Astrocyte of the cerebellum (primary cell): ENCODE results near the gene ADAMTS18.
"Not testable (repeated sequence)": the region's sequence is repeated elsewhere in the genome, so short reads cannot be mapped to it uniquely, and the experiment has no call there.

Experiments
- DNase-seq: peaks from one replicate; pipeline ENCODE4 v3.0.0-alpha.2; 2011; ENCODE audit warnings: low read depth
- H3K4me3 ChIP-seq: 2 replicates; pipeline ENCODE4 v1.5.1; 2011; ENCODE audit warnings: mild to moderate bottlenecking, low read depth, low read length, moderate library complexity
- CTCF ChIP-seq: IDR thresholded peaks from 2 replicates; pipeline ENCODE4 v1.5.1; 2012; ENCODE audit warnings: low read length, low read depth, moderate library complexity, mild to moderate bottlenecking; ENCODE audit errors: missing control alignments
- in situ Hi-C: cut with HindIII; loops from 2 replicates; pipeline ENCODE4 v1.10.0; 2017; ENCODE audit warnings: low sequenced_read_pairs

Gene ADAMTS18

GRCh38 chr16:77467821-77468335 lies 33.0 kb upstream of the ADAMTS18 start:
- no peak for TF ChIP-seq CTCF
- no peak for DNase-seq
- H3K4me3 ChIP-seq: no peak overlapping the region
- in situ Hi-C loops: no loop called here

- in situ Hi-C loops, DNase-seq, H3K4me3 ChIP-seq: not testable (repeated sequence)
These were observed 28.8 kb upstream of the ADAMTS18 start for GRCh38 chr16:77463659-77464058.

GRCh38 chr16:77462894-77463293 lies 28.1 kb upstream of the ADAMTS18 start:
- in situ Hi-C loops: no loop called here

GRCh38 chr16:77459534-77460254 lies 24.9 kb upstream of the ADAMTS18 start:
- no peak for DNase-seq
- in situ Hi-C loops: no loop called here
- H3K4me3 ChIP-seq: no peak overlapping the region
- TF ChIP-seq CTCF: no peak

More at GRCh38 chr16:77462894-77463293, 28.1 kb upstream of the ADAMTS18 start:
- H3K4me3 ChIP-seq: no peak overlapping the region
- no peak for DNase-seq
- no peak for TF ChIP-seq CTCF

- in situ Hi-C loops: no loop called here
- no peak overlapping the region for H3K4me3 ChIP-seq
- no peak for DNase-seq
- no peak for TF ChIP-seq CTCF
These were observed 22.2 kb upstream of the ADAMTS18 start for GRCh38 chr16:77457046-77457445.

GRCh38 chr16:77452243-77452642 lies 17.4 kb upstream of the ADAMTS18 start:
- in situ Hi-C loops: no loop called here
- DNase-seq: no peak
- no peak overlapping the region for H3K4me3 ChIP-seq
- no peak for TF ChIP-seq CTCF

GRCh38 chr16:77450790-77451487 lies 16.1 kb upstream of the ADAMTS18 start:
- DNase-seq: no peak
- H3K4me3 ChIP-seq: no peak overlapping the region
- TF ChIP-seq CTCF: no peak
- in situ Hi-C loops: no loop called here
